NT2/D1 (cell line): ENCODE results near the gene PAK6.

Experiments used
- SUZ12 ChIP-seq: IDR thresholded peaks from 2 replicates; pipeline ENCODE4 v1.6.1; 2011; ENCODE audit not compliant: insufficient read length, insufficient read depth; ENCODE audit errors: extremely low read depth
- YY1 ChIP-seq: IDR thresholded peaks from 2 replicates; pipeline ENCODE4 v1.6.1; 2011; ENCODE audit not compliant: insufficient read length, insufficient read depth
- ZNF274 ChIP-seq: IDR thresholded peaks from 2 replicates; pipeline ENCODE4 v1.6.1; 2011; ENCODE audit warnings: mild to moderate bottlenecking, low read depth, low read length

GRCh38 chr15:40277471-40277870, 38.6 kb downstream of the PAK6 start:
- no peak for TF ChIP-seq YY1
- no peak for TF ChIP-seq ZNF274
- TF ChIP-seq SUZ12: no peak
